A549 treated with GW870086 at 1 μM for 4 hours (cell line): ENCODE results near the gene JMJD6. TPM values are rescaled to one million over a fixed set of nuclear protein-coding genes. Genes with fewer than 3 reads are reported as not detected.

Experiments used
- total RNA-seq: library from RNA; stranded (reverse); fragments of 200-300 nt; extraction: Qiagen RNA extraction; gene quantifications from 5 replicates; pipeline ENCODE4 v1.2.3, GENCODE V29; 2022; ENCODE audit warnings: low read depth

Gene JMJD6
- 68.7 to 79.5 TPM (median 77.1 TPM) in 5 replicates for total RNA-seq

DNA sequence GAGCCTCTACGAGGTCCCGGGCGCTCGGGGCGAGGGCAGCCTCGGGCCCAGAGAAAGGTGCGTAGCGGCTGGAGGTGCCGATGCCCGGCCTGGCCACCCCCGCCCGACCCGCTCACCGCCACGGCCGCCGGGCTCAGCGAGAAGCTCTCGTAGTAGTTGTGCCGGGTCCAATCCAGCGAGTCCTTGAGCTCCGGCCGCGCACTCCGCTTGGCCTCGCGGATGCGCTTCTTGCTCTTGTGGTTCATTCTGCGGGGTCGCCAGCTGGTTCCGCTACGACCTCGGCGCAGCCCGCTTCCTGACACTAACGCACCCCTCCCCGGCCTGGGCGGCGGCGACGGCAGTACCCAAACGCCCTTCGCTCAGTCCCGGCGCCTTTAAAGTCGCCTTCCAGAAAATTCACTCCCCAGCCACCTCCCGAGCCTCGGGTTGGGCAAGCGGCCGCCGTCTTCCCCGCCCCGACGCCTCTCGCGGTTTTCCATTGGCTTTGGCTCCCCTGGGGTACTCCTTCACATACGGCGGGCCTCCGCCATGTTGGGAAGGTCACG is at the start of gene JMJD6:
Gene JMJD6, minus strand, starts transcription at position 376 of the 545 bp plus-strand sequence. Its CDS starts 131 bp downstream, at position 245.

DNA sequence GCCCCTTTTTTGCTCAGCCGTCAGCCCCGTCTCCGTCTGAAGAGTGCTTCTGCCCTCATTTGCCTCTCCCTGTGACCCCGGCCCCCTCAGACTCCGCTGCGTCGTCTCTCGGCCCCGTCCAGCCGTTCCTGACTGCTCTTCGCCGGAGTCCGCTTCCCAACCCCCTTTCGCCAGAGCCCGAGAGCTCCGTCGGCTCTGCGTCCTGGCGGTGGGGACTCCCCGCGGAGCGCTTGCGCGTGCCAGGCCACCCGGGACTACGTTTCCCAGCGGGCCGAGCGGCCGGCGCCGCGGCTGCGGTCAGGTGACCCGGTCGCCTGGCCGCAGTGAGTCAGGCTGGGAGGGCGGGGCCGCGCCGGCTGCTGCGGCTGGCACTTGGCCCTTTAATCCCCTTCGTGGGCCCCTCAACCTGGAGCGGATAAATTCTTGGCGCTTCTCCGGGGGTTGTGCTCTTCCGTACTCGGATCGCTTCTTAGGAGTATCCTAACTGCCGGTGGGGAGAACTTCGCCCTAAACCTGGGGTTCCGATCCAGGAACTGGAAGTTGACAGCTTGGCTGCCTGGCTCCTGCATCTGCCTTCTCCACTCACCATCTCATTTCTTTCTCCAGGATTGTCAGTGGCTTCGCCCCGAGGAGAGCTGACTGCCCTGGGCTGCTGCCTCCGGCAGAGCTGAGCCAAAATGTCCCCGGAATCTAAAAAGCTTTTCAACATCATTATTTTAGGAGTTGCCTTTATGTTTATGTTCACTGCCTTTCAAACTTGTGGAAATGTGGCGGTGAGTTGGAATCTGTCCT is 11.5 kb upstream of the JMJD6 start, which contains the start of gene MFSD11:
Gene MFSD11, plus strand, starts transcription at position 444 of the 792 bp plus-strand sequence. Its CDS starts 234 bp downstream, at position 678.

DNA sequence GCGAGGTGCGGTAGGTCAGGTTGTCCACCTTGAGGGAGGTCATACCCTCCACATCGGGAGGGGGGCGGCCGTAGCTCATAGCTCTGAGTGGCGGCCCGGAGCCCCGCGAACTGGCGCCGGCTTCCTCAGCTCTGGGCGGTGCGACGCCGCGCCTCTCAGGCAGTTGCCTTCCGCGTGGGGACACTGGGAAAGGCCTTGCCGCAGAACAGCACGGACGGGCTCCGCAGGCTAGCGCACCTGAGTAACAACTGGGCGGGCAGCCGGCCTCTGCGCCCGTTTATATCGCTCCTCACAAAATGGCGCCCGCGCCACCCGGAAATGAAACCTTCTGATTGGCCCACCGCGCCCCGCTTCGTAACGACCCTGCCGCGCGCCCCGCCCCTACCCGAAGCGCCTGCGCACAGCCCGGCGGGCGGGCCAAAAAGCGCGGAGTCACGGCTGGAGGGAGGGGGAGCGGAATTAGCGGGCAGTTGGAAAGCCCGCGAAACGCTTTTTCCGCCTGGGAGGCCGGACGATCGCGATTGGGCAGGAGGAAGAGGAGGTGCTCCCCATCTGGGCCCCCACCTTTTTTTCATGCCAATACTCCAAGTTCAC is 10.8 kb upstream of the JMJD6 start, which contains the start of gene SRSF2:
Gene SRSF2, minus strand, starts transcription at position 250 of the 594 bp plus-strand sequence. Its CDS starts 171 bp downstream, at position 79.

DNA sequence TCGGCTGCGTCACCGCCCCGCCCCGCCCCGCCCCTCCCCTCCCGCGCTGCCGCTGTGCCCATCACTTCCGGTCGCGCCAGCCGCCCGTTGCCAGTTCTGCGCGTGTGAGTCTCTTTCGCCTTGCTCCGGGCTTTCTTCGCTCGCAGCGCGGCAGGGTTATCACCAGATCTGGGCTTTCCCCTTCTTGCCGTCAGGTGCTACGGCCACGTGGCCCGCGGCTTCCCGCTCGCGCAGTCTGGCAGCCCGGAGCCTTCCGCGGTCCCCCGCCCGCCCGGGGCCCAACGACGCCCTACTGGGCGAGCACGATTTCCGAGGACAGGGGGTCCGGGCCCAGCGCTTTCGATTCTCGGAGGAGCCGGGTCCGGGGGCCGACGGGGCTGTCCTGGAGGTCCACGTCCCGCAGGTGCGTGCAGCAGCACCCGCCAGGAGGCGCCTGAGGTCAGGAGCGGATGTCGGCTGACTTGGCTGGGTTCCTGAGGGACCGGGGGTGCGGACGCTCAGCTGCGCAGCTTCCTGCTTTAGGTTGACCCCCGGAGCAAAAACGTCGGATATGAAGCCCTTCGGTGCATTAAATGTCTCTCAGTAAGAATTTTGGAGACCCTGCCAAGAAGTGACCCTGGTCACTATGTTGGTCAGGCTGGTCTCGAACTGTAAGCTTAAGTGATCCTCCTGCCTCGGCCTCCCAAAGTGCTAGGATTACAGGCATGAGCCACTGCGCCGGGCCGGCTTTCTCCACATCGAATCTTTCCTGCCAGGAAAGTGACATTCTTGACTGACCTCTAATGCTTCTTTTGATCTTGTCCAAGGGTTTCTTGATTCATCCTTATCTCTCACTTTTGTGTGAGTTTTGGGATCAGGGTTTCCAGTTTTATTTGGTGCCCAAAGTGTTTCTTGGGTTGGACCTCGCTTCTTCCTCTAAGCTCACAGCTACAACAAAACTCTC is 641 bp upstream of the JMJD6 start, which contains the start of gene METTL23:
Gene METTL23, plus strand, starts transcription at position 64 of the 943 bp plus-strand sequence. CDS start 2,872 bp downstream, outside the sequence.

DNA sequence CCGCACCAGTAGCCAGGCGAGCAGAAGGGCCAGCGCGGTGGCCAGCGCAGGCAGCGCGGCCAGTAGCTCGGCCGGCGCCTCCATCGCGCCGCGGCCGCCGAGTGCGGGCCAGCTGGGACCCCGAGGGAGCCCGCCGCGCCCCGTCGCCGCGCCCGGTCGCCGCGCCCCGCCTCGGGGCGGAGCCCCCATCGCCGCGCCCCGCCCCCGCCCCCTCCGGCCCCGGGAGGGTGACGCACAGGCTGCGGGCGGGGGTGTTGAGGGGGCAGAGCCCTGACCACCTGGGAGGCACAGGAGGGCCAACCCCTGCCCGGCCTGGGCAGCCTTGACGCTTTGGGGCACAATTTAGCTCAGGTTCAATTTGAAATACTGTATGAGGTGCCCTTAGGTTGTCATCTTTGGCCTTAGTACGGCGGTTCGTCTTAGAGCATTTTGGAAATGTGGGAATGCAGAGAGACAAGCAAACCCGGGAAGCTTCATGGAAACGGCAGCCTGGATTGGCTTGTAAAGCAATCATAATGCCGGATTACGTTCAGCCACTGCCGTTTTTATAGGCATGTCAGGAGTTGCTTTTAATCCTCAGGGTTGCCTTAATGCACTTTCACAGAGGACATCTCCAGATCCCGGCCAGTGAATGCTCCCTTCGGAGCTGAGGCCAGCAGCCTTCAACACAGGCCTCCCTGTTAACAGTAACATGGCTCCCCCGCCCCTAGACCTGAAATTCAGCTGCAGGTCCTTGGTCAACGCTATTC is 15.4 kb downstream of the JMJD6 start, which contains the start of gene MXRA7:
Gene MXRA7, minus strand, starts transcription at position 103 of the 749 bp plus-strand sequence. Its CDS starts 19 bp downstream, at position 84.

Other genes starting within 250 kb of the JMJD6 start
- 52.4 to 67.1 TPM (median 60.7 TPM) in 5 replicates for gene RHBDF2, start 225.2 kb downstream of the JMJD6 start, total RNA-seq
- 0.56 to 1.6 TPM (median 1.0 TPM) in 5 replicates for gene CYGB, start 188.9 kb downstream of the JMJD6 start, total RNA-seq
- not detected in 5 replicates for gene PRCD, start 186.6 kb downstream of the JMJD6 start, total RNA-seq
- gene ST6GALNAC2, start 140.7 kb downstream of the JMJD6 start, total RNA-seq = 0.10 to 0.67 TPM (median 0.47 TPM) in 5 replicates
- gene ST6GALNAC1, start 82.8 kb downstream of the JMJD6 start, total RNA-seq = 0.06 to 0.54 TPM (median 0.49 TPM) in 3 of 5 replicates, not detected in the others
- gene MXRA7, start 15.6 kb downstream of the JMJD6 start, total RNA-seq = 60.6 to 68.0 TPM (median 65.9 TPM) in 5 replicates
- 52.7 to 65.8 TPM (median 62.2 TPM) in 5 replicates for gene METTL23, start 233 bp upstream of the JMJD6 start, total RNA-seq
- gene SRSF2, start 10.7 kb upstream of the JMJD6 start, total RNA-seq = 421 to 439 TPM (median 430 TPM) in 5 replicates
- 17.1 to 21.6 TPM (median 20.7 TPM) in 5 replicates for gene MFSD11, start 11.5 kb upstream of the JMJD6 start, total RNA-seq
- gene MGAT5B, start 141.8 kb upstream of the JMJD6 start, total RNA-seq = 18.4 to 26.0 TPM (median 23.0 TPM) in 5 replicates